Activated CD4-positive, alpha-beta T cell treated with anti-CD3 and anti-CD28 coated beads for 36 hours (primary cell): ENCODE measurements around the gene DKK1. TPM values are rescaled to one million over a fixed set of nuclear protein-coding genes. Genes with fewer than 3 reads are reported as not detected.

ENCODE experiments used
- ATAC-seq: fragments of 200-7000 bp; cut with Tn5 transposase; one replicate; pipeline ENCODE4 v1.10.0; 2021; ENCODE audit warnings: mild to moderate bottlenecking, moderate library complexity
- CTCF ChIA-PET: fragments of 350-600 bp; sonication (Branson Sonifier 250); formaldehyde crosslinking; loops from one replicate; lab custom pipeline; 2021; ENCODE audit warnings: antibody characterized with exemption; lab: Charles Lee
- POLR2A ChIA-PET: fragments of 350-600 bp; sonication (Branson Sonifier 250); formaldehyde crosslinking; loops from one replicate; lab custom pipeline; 2021; ENCODE audit warnings: antibody characterized with exemption, inconsistent platforms; lab: Charles Lee
- DNase-seq: peaks from one replicate; pipeline ENCODE4 v3.0.0-alpha.2; 2020
- H3K27ac Mint-ChIP-seq: one replicate; pipeline ENCODE4 v1.8.0; 2021; ENCODE audit warnings: mixed read lengths
- H3K27me3 Mint-ChIP-seq: one replicate; pipeline ENCODE4 v1.8.0; 2021; ENCODE audit warnings: mixed read lengths
- H3K36me3 Mint-ChIP-seq: one replicate; pipeline ENCODE4 v1.8.0; 2021; ENCODE audit warnings: low read depth, mixed read lengths
- H3K4me1 Mint-ChIP-seq: one replicate; pipeline ENCODE4 v1.8.0; 2021; ENCODE audit warnings: mixed read lengths
- H3K4me3 Mint-ChIP-seq: one replicate; pipeline ENCODE4 v1.8.0; 2021; ENCODE audit warnings: mild to moderate bottlenecking, moderate library complexity, mixed read lengths
- H3K9me3 Mint-ChIP-seq: one replicate; pipeline ENCODE4 v1.8.0; 2021; ENCODE audit warnings: low read depth, mixed read lengths
- intact Hi-C, 2 experiments: fragments of 100-400 bp; cut with DNase I in 1 of 2; cut with micrococcal nuclease in 1 of 2; formaldehyde crosslinking; loops; one replicate each; pipeline versions ENCODE4 v1.14.2 to v1.15.1; 2022 to 2024; cut with DNase I, micrococcal nuclease
- total RNA-seq, 2 experiments: library from RNA; stranded (reverse); gene quantifications; one replicate each; pipeline ENCODE4 v1.2.3, GENCODE V29; 2021

DKK1 gene
- total RNA-seq, result not detected

- Mint-ChIP-seq H3K4me1 (peaks cover 14% of the 10 kb centered on the region), H3K4me3 (peak within 1 kb of the TSS; percentile 39), H3K36me3 (no peaks in the 10 kb centered on the region), H3K9me3 (no peaks in the 10 kb centered on the region), H3K27me3 (peaks cover 53% of the 10 kb centered on the region), H3K27ac (no peak within 1 kb of the TSS)
- intact Hi-C loops, result loop anchor here in 1 of 2 experiments (5.0 kb wide), 1 partner anchor 468 kb away; no protein-coding TSS in a partner anchor
- POLR2A ChIA-PET, result no interaction called here
- CTCF ChIA-PET, result no interaction called here
- ATAC-seq (peak; percentile 75), DNase-seq (peak; percentile 67)
Observed at GRCh38 chr10:52313933-52314821, at the start of gene DKK1. Gene DKK1, plus strand, starts transcription at chr10:52314281. Its CDS starts 154 bp downstream, at chr10:52314435.

- ATAC-seq, result no peak
- no peaks in the 10 kb centered on the region for H3K9me3 Mint-ChIP-seq
Observed at GRCh38 chr10:52265131-52265926, 48.8 kb upstream of the DKK1 start.

GRCh38 chr10:52266858-52267257, 47.2 kb upstream of the DKK1 start:
- ChIA-PET POLR2A (no interaction called here), CTCF (no interaction called here)
- Mint-ChIP-seq H3K36me3 (no peaks in the 10 kb centered on the region), H3K9me3 (no peaks in the 10 kb centered on the region), H3K4me3 (no peak overlapping the region), H3K27ac (no peak overlapping the region), H3K4me1 (no peaks in the 10 kb centered on the region), H3K27me3 (no peaks in the 10 kb centered on the region)
- intact Hi-C loops, result no loop called here
- DNase-seq, result no peak
- ATAC-seq, result no peak

More at GRCh38 chr10:52265131-52265926, 48.8 kb upstream of the DKK1 start:
- no peaks in the 10 kb centered on the region for H3K27me3 Mint-ChIP-seq
- H3K4me1 Mint-ChIP-seq, result no peaks in the 10 kb centered on the region
- H3K27ac Mint-ChIP-seq, result no peak overlapping the region
- no peak for DNase-seq
- H3K36me3 Mint-ChIP-seq, result no peaks in the 10 kb centered on the region
- intact Hi-C loops, result no loop called here
- CTCF ChIA-PET, result no interaction called here
- H3K4me3 Mint-ChIP-seq, result no peak overlapping the region
- POLR2A ChIA-PET, result no interaction called here

GRCh38 chr10:52268790-52269189, 45.3 kb upstream of the DKK1 start:
- Mint-ChIP-seq H3K27me3 (no peaks in the 10 kb centered on the region), H3K9me3 (no peaks in the 10 kb centered on the region), H3K4me3 (no peak overlapping the region), H3K27ac (no peak overlapping the region), H3K36me3 (no peaks in the 10 kb centered on the region), H3K4me1 (no peaks in the 10 kb centered on the region)
- ChIA-PET CTCF (no interaction called here), POLR2A (no interaction called here)
- DNase-seq (no peak), ATAC-seq (no peak)
- intact Hi-C loops, result no loop called here

GRCh38 chr10:52269233-52269632, 44.8 kb upstream of the DKK1 start:
- Mint-ChIP-seq H3K27me3 (no peaks in the 10 kb centered on the region), H3K4me1 (no peaks in the 10 kb centered on the region), H3K27ac (no peak overlapping the region), H3K9me3 (no peaks in the 10 kb centered on the region), H3K4me3 (no peak overlapping the region), H3K36me3 (no peaks in the 10 kb centered on the region)
- POLR2A ChIA-PET, result no interaction called here
- no peak for ATAC-seq
- CTCF ChIA-PET, result no interaction called here
- no peak for DNase-seq
- intact Hi-C loops, result no loop called here

- Mint-ChIP-seq H3K4me1 (no peaks in the 10 kb centered on the region), H3K9me3 (peaks cover 8% of the 10 kb centered on the region), H3K4me3 (no peak overlapping the region), H3K27ac (no peak overlapping the region), H3K27me3 (no peaks in the 10 kb centered on the region), H3K36me3 (no peaks in the 10 kb centered on the region)
- ATAC-seq, result no peak
- DNase-seq, result no peak
- POLR2A ChIA-PET, result no interaction called here
- CTCF ChIA-PET, result no interaction called here
- intact Hi-C loops, result no loop called here
Observed at GRCh38 chr10:52276163-52276562, 37.9 kb upstream of the DKK1 start.

- Mint-ChIP-seq H3K9me3 (peaks cover 8% of the 10 kb centered on the region), H3K4me1 (no peaks in the 10 kb centered on the region), H3K27me3 (no peaks in the 10 kb centered on the region), H3K4me3 (no peak overlapping the region), H3K36me3 (no peaks in the 10 kb centered on the region), H3K27ac (no peak overlapping the region)
- ChIA-PET POLR2A (no interaction called here), CTCF (interaction anchor here (0.6 kb wide), 1 partner anchor 30 kb away, joined by 3 read pairs; no protein-coding TSS in a partner anchor)
- DNase-seq, result no peak
- no peak for ATAC-seq
- intact Hi-C loops, result no loop called here
Observed at GRCh38 chr10:52276986-52277385, 37.1 kb upstream of the DKK1 start.

- H3K4me3 Mint-ChIP-seq, result no peak overlapping the region
- no peak for ATAC-seq
- CTCF ChIA-PET, result interaction anchor here (0.6 kb wide), 1 partner anchor 209 kb away, joined by 3 read pairs; no protein-coding TSS in a partner anchor
- no peak overlapping the region for H3K27ac Mint-ChIP-seq
- no peaks in the 10 kb centered on the region for H3K36me3 Mint-ChIP-seq
- no peak for DNase-seq
- H3K9me3 Mint-ChIP-seq, result peaks cover 7% of the 10 kb centered on the region
- intact Hi-C loops, result no loop called here
- H3K27me3 Mint-ChIP-seq, result no peaks in the 10 kb centered on the region
- POLR2A ChIA-PET, result no interaction called here
- H3K4me1 Mint-ChIP-seq, result no peaks in the 10 kb centered on the region
Observed at GRCh38 chr10:52279546-52279945, 34.5 kb upstream of the DKK1 start.

GRCh38 chr10:52280051-52280450, 34.0 kb upstream of the DKK1 start:
- POLR2A ChIA-PET, result no interaction called here
- DNase-seq, result no peak
- H3K4me3 Mint-ChIP-seq, result no peak overlapping the region
- no peaks in the 10 kb centered on the region for H3K27me3 Mint-ChIP-seq
- no peak for ATAC-seq
- intact Hi-C loops, result no loop called here
- no peaks in the 10 kb centered on the region for H3K4me1 Mint-ChIP-seq
- CTCF ChIA-PET, result interaction anchor here (0.6 kb wide), 1 partner anchor 209 kb away, joined by 3 read pairs; no protein-coding TSS in a partner anchor
- no peak overlapping the region for H3K27ac Mint-ChIP-seq
- H3K9me3 Mint-ChIP-seq, result peaks cover 4% of the 10 kb centered on the region
- no peaks in the 10 kb centered on the region for H3K36me3 Mint-ChIP-seq

- Mint-ChIP-seq H3K4me3 (no peak overlapping the region), H3K27ac (no peak overlapping the region), H3K4me1 (no peaks in the 10 kb centered on the region), H3K27me3 (no peaks in the 10 kb centered on the region), H3K36me3 (no peaks in the 10 kb centered on the region), H3K9me3 (no peaks in the 10 kb centered on the region)
- CTCF ChIA-PET, result no interaction called here
- POLR2A ChIA-PET, result no interaction called here
- no peak for ATAC-seq
- intact Hi-C loops, result no loop called here
- DNase-seq, result no peak
Observed at GRCh38 chr10:52283174-52283573, 30.9 kb upstream of the DKK1 start.

GRCh38 chr10:52284416-52285013, 29.6 kb upstream of the DKK1 start:
- intact Hi-C loops, result no loop called here
- no peak overlapping the region for H3K4me3 Mint-ChIP-seq
- ATAC-seq (no peak), DNase-seq (no peak)
- H3K27me3 Mint-ChIP-seq, result no peaks in the 10 kb centered on the region
- no peaks in the 10 kb centered on the region for H3K36me3 Mint-ChIP-seq
- no peaks in the 10 kb centered on the region for H3K9me3 Mint-ChIP-seq
- POLR2A ChIA-PET, result no interaction called here
- no peaks in the 10 kb centered on the region for H3K4me1 Mint-ChIP-seq
- H3K27ac Mint-ChIP-seq, result no peak overlapping the region
- CTCF ChIA-PET, result no interaction called here
